IPS-20b (cell line): ENCODE measurements around the gene POLR3H.

Source experiments
- H3K27ac ChIP-seq: one replicate; pipeline ENCODE4 v1.5.1; 2013; ENCODE audit warnings: low read length
- H3K27me3 ChIP-seq: 2 replicates; pipeline ENCODE4 v1.6.1; 2013; ENCODE audit warnings: mild to moderate bottlenecking, low read length, inconsistent platforms; ENCODE audit not compliant: insufficient read depth
- H3K36me3 ChIP-seq: 2 replicates; pipeline ENCODE4 v1.6.1; 2013; ENCODE audit warnings: low read depth, mild to moderate bottlenecking, inconsistent platforms, low read length, moderate library complexity; ENCODE audit not compliant: insufficient read depth
- H3K4me1 ChIP-seq: 2 replicates; pipeline ENCODE4 v1.6.1; 2013; ENCODE audit warnings: mild to moderate bottlenecking, control low read depth, inconsistent platforms, low read length, moderate library complexity; ENCODE audit not compliant: insufficient read depth
- H3K4me3 ChIP-seq: 2 replicates; pipeline ENCODE4 v1.5.1; 2013; ENCODE audit warnings: mild to moderate bottlenecking, low read length, inconsistent platforms
- H3K9ac ChIP-seq: 2 replicates; pipeline ENCODE4 v1.6.1; 2013; ENCODE audit warnings: low read depth, mild to moderate bottlenecking, inconsistent platforms, low read length, moderate library complexity
- H3K9me3 ChIP-seq: 2 replicates; pipeline ENCODE4 v1.6.1; 2013; ENCODE audit warnings: mild to moderate bottlenecking, low read depth, low read length, inconsistent platforms; ENCODE audit not compliant: insufficient read depth

Gene POLR3H

GRCh38 chr22:41505511-41506220 is 38.6 kb downstream of the POLR3H start:
- Histone ChIP-seq H3K4me3 (no peak overlapping the region), H3K27me3 (no peaks in the 10 kb centered on the region), H3K36me3 (peaks cover 44% of the 10 kb centered on the region), H3K4me1 (no peaks in the 10 kb centered on the region), H3K9me3 (no peaks in the 10 kb centered on the region), H3K27ac (no peak overlapping the region), H3K9ac (no peak overlapping the region)

- Histone ChIP-seq H3K4me3 (no peak overlapping the region), H3K9ac (no peak overlapping the region), H3K4me1 (no peaks in the 10 kb centered on the region), H3K27ac (no peak overlapping the region), H3K27me3 (no peaks in the 10 kb centered on the region), H3K9me3 (no peaks in the 10 kb centered on the region), H3K36me3 (peaks cover 42% of the 10 kb centered on the region)
These were observed 39.5 kb downstream of the POLR3H start for GRCh38 chr22:41504816-41505215.

GRCh38 chr22:41504397-41504796 is 39.9 kb downstream of the POLR3H start:
- no peaks in the 10 kb centered on the region for H3K4me1 ChIP-seq
- H3K9ac ChIP-seq = no peak overlapping the region
- no peak overlapping the region for H3K4me3 ChIP-seq
- no peaks in the 10 kb centered on the region for H3K27me3 ChIP-seq
- no peak overlapping the region for H3K27ac ChIP-seq
- no peaks in the 10 kb centered on the region for H3K9me3 ChIP-seq
- peaks cover 44% of the 10 kb centered on the region for H3K36me3 ChIP-seq

GRCh38 chr22:41501209-41501608 is 43.1 kb downstream of the POLR3H start:
- Histone ChIP-seq H3K4me3 (no peak overlapping the region), H3K9ac (no peak overlapping the region), H3K27ac (no peak overlapping the region), H3K27me3 (no peaks in the 10 kb centered on the region), H3K36me3 (peaks cover 35% of the 10 kb centered on the region), H3K4me1 (no peaks in the 10 kb centered on the region), H3K9me3 (no peaks in the 10 kb centered on the region)

- Histone ChIP-seq H3K27ac (no peak overlapping the region), H3K4me1 (no peaks in the 10 kb centered on the region), H3K9me3 (no peaks in the 10 kb centered on the region), H3K4me3 (no peak overlapping the region), H3K27me3 (no peaks in the 10 kb centered on the region), H3K36me3 (peaks cover 35% of the 10 kb centered on the region), H3K9ac (no peak overlapping the region)
These were observed 44.0 kb downstream of the POLR3H start for GRCh38 chr22:41500303-41500702.

GRCh38 chr22:41499624-41500280 is 44.5 kb downstream of the POLR3H start:
- no peak overlapping the region for H3K27ac ChIP-seq

GRCh38 chr22:41498303-41498835 is 45.9 kb downstream of the POLR3H start:
- Histone ChIP-seq H3K4me1 (no peaks in the 10 kb centered on the region), H3K27ac (no peak overlapping the region), H3K9me3 (no peaks in the 10 kb centered on the region), H3K4me3 (no peak overlapping the region), H3K9ac (no peak overlapping the region), H3K27me3 (no peaks in the 10 kb centered on the region), H3K36me3 (peaks cover 26% of the 10 kb centered on the region)

More at GRCh38 chr22:41499624-41500280, 44.5 kb downstream of the POLR3H start:
- no peaks in the 10 kb centered on the region for H3K9me3 ChIP-seq
- peaks cover 35% of the 10 kb centered on the region for H3K36me3 ChIP-seq
- no peak overlapping the region for H3K4me3 ChIP-seq
- no peaks in the 10 kb centered on the region for H3K4me1 ChIP-seq
- no peak overlapping the region for H3K9ac ChIP-seq
- no peaks in the 10 kb centered on the region for H3K27me3 ChIP-seq

- Histone ChIP-seq H3K9me3 (no peaks in the 10 kb centered on the region), H3K4me1 (peaks cover 41% of the 10 kb centered on the region), H3K4me3 (no peak overlapping the region), H3K36me3 (no peaks in the 10 kb centered on the region), H3K9ac (no peak overlapping the region), H3K27ac (no peak overlapping the region), H3K27me3 (no peaks in the 10 kb centered on the region)
These were observed 52.7 kb downstream of the POLR3H start for GRCh38 chr22:41491374-41492100.

- Histone ChIP-seq H3K36me3 (no peaks in the 10 kb centered on the region), H3K4me3 (peak overlapping the region; percentile 8; the same call in 1 of the 2 replicates), H3K9me3 (no peaks in the 10 kb centered on the region), H3K27ac (no peak overlapping the region), H3K27me3 (no peaks in the 10 kb centered on the region), H3K4me1 (peaks cover 41% of the 10 kb centered on the region), H3K9ac (peak overlapping the region; percentile 31; the same call in 1 of the 2 replicates)
These were observed 55.5 kb downstream of the POLR3H start for GRCh38 chr22:41488596-41489385.

GRCh38 chr22:41488076-41488475 is 56.2 kb downstream of the POLR3H start:
- H3K9ac ChIP-seq = peak overlapping the region; percentile 31; the same call in 1 of the 2 replicates
- peaks cover 42% of the 10 kb centered on the region for H3K4me1 ChIP-seq
- no peak overlapping the region for H3K27ac ChIP-seq
- H3K36me3 ChIP-seq = no peaks in the 10 kb centered on the region
- H3K4me3 ChIP-seq = peak overlapping the region; percentile 8; the same call in 1 of the 2 replicates
- H3K9me3 ChIP-seq = no peaks in the 10 kb centered on the region
- no peaks in the 10 kb centered on the region for H3K27me3 ChIP-seq
